Medulla oblongata (tissue), 1 donor: ENCODE measurements around the gene PIGW.

Experiments used
- DNase-seq: peaks from one replicate; pipeline ENCODE4 v3.0.0-alpha.2; 2015; ENCODE audit errors: extremely low spot score

PIGW gene

DNA sequence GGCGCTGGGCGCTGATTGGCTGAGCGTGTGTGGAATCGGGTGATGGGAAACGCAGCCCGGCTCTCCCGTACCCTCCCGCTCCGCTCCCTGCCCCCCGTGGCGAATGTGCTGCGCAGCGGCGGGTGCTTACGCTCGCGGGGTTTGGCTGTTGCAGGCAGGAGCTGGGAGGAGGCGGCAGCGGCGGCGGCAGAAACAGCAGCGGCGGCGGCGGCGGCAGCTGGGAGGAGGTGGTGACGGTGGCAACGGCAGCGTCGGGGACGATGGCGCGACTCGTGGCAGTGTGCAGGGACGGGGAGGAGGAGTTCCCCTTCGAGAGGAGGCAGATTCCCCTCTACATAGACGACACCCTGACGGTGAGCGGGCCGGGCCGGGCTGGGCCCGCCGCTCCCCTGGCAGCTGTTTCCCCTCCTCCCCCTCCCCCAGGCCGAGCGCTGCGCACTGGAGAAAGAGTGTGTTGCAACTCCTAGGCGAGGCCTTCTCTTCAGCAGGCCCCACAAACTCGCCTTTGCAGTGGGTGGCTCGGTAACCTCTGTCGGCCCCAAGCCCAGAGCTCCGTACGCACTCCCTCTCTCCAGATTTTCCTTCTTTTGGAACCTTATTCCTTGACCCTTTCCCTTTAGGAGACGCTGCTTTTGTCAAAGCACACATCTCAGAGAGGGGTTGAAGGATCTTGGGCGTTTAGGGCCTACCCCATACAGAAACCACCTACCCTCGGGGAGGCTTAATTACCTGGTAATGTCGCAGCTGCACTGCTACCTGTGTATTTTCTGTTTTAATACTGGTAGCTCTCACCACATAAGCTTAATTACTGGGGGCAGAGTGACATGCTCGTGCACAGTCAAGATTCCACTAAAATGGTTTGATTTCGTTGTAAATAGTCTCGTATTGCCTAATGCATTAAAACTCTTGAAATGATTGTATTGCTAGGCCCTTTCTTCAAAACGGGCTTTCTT lies 11.0 kb downstream of the PIGW start:
- DNase-seq, result peak; percentile 96

GRCh38 chr17:36546418-36547093 lies 11.8 kb downstream of the PIGW start:
- DNase-seq, result no peak

- DNase-seq, result no peak
These were observed 13.0 kb downstream of the PIGW start for GRCh38 chr17:36547776-36548175.

GRCh38 chr17:36550491-36551417 lies 16.0 kb downstream of the PIGW start:
- DNase-seq, result peak; percentile 32

DNA sequence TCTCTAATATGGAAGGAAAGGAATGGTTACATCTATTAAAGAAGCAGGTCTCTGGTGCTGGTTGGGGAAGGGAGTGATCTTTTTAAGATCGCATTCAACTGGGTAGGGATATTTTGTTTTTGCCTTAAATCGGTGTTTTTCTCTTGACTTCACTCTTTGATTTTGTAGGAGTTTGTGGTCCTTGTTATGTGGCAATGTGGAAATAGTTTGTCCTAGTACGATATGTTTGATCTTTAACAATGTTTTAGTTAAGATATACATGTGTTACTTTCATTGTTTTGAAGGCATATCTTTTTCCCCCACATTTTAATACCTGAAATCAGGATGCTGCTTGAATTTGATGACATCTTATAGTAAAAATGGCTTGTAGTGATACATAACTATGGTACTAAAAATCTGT lies 18.7 kb downstream of the PIGW start:
- no peak for DNase-seq

DNA sequence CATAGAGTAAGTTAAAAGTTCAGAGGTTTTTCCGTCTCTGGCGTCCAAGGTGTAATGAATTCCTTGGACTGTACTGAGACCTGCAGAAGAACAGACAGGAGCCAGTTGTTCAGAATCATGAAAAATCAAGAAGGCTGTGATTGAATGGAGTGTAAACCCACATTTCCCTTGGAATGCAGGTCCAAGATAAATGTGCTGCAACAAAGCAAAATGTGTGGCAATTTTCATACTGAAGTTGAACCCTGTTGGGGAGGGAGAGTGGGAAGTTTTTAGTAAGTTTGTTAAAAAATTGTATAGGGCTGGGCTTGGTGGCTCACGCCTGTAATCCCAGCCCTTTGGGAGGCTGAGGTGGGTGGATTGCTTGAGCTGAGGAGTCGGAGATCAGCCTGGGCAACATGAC lies 31.3 kb downstream of the PIGW start:
- no peak for DNase-seq

GRCh38 chr17:36575028-36575427 lies 40.2 kb downstream of the PIGW start:
- DNase-seq, result no peak

DNA sequence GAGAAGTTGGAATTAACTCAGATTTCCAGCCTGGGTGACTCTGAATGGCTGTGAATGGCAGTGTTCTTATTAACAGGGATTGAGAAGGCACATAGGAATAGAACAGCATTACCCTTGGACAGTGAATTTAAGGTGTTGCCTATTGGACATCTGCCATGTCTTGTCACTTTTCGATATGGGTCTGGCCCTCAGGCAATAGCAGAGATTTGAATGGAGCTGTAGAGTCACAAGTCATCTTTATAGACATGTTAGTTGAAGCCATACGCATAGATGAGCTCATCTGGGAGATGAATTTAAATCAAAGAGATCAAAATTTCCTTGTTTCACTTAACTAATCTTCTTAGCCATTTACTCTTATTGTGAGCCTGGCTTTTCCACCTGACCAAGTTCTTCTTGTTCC lies 42.0 kb downstream of the PIGW start:
- DNase-seq, result no peak

GRCh38 chr17:36578671-36579070 lies 43.9 kb downstream of the PIGW start:
- DNase-seq, result peak; percentile 37

DNA sequence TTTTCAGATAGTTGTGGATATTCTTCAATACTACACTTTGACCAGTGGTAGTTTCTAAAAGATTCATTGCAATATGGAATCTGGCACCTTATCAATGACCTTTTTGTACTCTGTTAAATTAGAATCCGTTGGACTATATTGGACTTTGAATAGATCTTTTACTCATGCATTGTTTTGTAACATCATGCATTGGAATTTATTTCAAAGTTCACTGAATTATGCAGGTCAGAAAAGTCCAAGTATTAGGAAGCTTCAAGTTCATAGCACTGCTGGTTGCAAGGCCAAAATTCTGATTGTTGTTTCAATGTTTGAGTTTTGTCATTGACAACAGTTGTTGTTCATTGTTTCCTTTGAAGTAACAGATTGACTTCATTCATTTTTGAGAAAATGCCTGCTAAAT lies 49.0 kb downstream of the PIGW start:
- DNase-seq, result no peak

DNA sequence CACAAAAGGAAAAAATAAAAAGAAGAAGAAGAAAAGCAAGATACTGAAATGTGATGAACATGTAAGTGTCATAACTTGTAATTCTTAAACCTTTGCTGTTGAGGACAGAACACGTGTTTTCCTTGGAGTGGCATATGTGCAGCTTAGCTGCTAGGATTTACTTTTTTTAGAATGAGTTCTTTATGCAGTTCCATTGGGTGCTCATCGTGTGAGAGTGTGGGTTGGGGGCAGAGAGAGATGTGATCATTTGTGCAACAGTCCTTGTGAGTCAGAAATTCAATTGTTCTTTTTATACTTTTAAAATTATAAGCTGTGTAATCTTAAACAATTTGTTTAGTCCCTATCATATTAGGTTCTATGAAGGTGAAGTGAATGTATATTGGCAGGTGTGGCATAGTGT lies 51.4 kb downstream of the PIGW start:
- no peak for DNase-seq
